Activated CD4-positive, alpha-beta memory T cell treated with anti-CD3 and anti-CD28 coated beads for 36 hours (primary cell): ENCODE data around the gene PHTF2. TPM values are rescaled to one million over a fixed set of nuclear protein-coding genes. Genes with fewer than 3 reads are reported as not detected.

ENCODE experiments used
- CTCF ChIA-PET: fragments of 350-600 bp; sonication (Branson Sonifier 250); formaldehyde crosslinking; loops from one replicate; lab custom pipeline; 2021; ENCODE audit warnings: antibody characterized with exemption, inconsistent platforms; lab: Charles Lee
- POLR2A ChIA-PET: fragments of 350-600 bp; sonication (Branson Sonifier 250); formaldehyde crosslinking; loops from one replicate; lab custom pipeline; 2021; ENCODE audit warnings: antibody characterized with exemption; lab: Charles Lee
- DNase-seq: peaks from one replicate; pipeline ENCODE4 v3.0.0-alpha.2; 2020
- H3K27ac Mint-ChIP-seq: one replicate; pipeline ENCODE4 v1.8.0; 2021; ENCODE audit warnings: mixed read lengths
- H3K27me3 Mint-ChIP-seq: one replicate; pipeline ENCODE4 v1.8.0; 2021; ENCODE audit warnings: mixed read lengths
- H3K36me3 Mint-ChIP-seq: one replicate; pipeline ENCODE4 v1.8.0; 2021; ENCODE audit warnings: mixed read lengths
- H3K4me1 Mint-ChIP-seq: one replicate; pipeline ENCODE4 v1.8.0; 2021; ENCODE audit warnings: low read depth, mixed read lengths
- H3K4me3 Mint-ChIP-seq: one replicate; pipeline ENCODE4 v1.8.0; 2021; ENCODE audit warnings: mild to moderate bottlenecking, mixed read lengths
- H3K9me3 Mint-ChIP-seq: one replicate; pipeline ENCODE4 v1.8.0; 2021; ENCODE audit warnings: mixed read lengths
- intact Hi-C: fragments of 100-400 bp; cut with micrococcal nuclease; formaldehyde crosslinking; loops from one replicate; pipeline ENCODE4 v1.15.1; 2023
- total RNA-seq, 2 experiments: library from RNA; stranded (reverse); gene quantifications; one replicate each; pipeline ENCODE4 v1.2.3, GENCODE V29; 2021

PHTF2 gene
- total RNA-seq, 2 experiments from 2014 or later, result 40.8 to 41.2 TPM

GRCh38 chr7:77944183-77945182 is 145.9 kb downstream of the PHTF2 start:
- Mint-ChIP-seq H3K4me3 (no peak overlapping the region), H3K27ac (no peak overlapping the region), H3K36me3 (peaks cover 16% of the 10 kb centered on the region), H3K9me3 (no peaks in the 10 kb centered on the region), H3K4me1 (peaks cover 12% of the 10 kb centered on the region), H3K27me3 (no peaks in the 10 kb centered on the region)
- ChIA-PET CTCF (interaction anchor here (0.7 to 1.0 kb wide), 2 partner anchors 13 to 96 kb away, joined by 3 to 4 read pairs; no protein-coding TSS in a partner anchor), POLR2A (no interaction called here)
- intact Hi-C loops, result loop anchor here (5.0 kb wide), 1 partner anchor 78 kb away; no protein-coding TSS in a partner anchor
- DNase-seq, result no peak

GRCh38 chr7:77950548-77950947 is 152.0 kb downstream of the PHTF2 start:
- no peak for DNase-seq
- H3K4me1 Mint-ChIP-seq, result no peaks in the 10 kb centered on the region
- H3K27me3 Mint-ChIP-seq, result no peaks in the 10 kb centered on the region
- CTCF ChIA-PET, result no interaction called here
- no peak overlapping the region for H3K4me3 Mint-ChIP-seq
- peaks cover under 1% of the 10 kb centered on the region for H3K36me3 Mint-ChIP-seq
- no peak overlapping the region for H3K27ac Mint-ChIP-seq
- POLR2A ChIA-PET, result no interaction called here
- H3K9me3 Mint-ChIP-seq, result no peaks in the 10 kb centered on the region
- intact Hi-C loops, result no loop called here

- ChIA-PET POLR2A (no interaction called here), CTCF (interaction anchor here (1.1 to 1.2 kb wide), 2 partner anchors 35 to 86 kb away, joined by 3 read pairs; no protein-coding TSS in a partner anchor)
- no peak for DNase-seq
- Mint-ChIP-seq H3K4me1 (no peaks in the 10 kb centered on the region), H3K9me3 (no peaks in the 10 kb centered on the region), H3K4me3 (no peak overlapping the region), H3K36me3 (peaks cover 7% of the 10 kb centered on the region), H3K27me3 (no peaks in the 10 kb centered on the region), H3K27ac (no peak overlapping the region)
- intact Hi-C loops, result no loop called here
Observed at GRCh38 chr7:77954773-77955555, 156.4 kb downstream of the PHTF2 start.

GRCh38 chr7:77958436-77958835 is 159.9 kb downstream of the PHTF2 start:
- ChIA-PET POLR2A (no interaction called here), CTCF (no interaction called here)
- Mint-ChIP-seq H3K4me3 (no peak overlapping the region), H3K27ac (no peak overlapping the region), H3K9me3 (no peaks in the 10 kb centered on the region), H3K36me3 (peaks cover 14% of the 10 kb centered on the region), H3K4me1 (no peaks in the 10 kb centered on the region), H3K27me3 (no peaks in the 10 kb centered on the region)
- intact Hi-C loops, result no loop called here
- DNase-seq, result no peak

- Mint-ChIP-seq H3K27ac (no peak overlapping the region), H3K36me3 (peaks cover 14% of the 10 kb centered on the region), H3K9me3 (no peaks in the 10 kb centered on the region), H3K4me3 (no peak overlapping the region), H3K27me3 (no peaks in the 10 kb centered on the region), H3K4me1 (no peaks in the 10 kb centered on the region)
- DNase-seq, result no peak
- POLR2A ChIA-PET, result no interaction called here
- intact Hi-C loops, result no loop called here
- CTCF ChIA-PET, result no interaction called here
Observed at GRCh38 chr7:77959080-77959479, 160.5 kb downstream of the PHTF2 start.

GRCh38 chr7:77960336-77960735 is 161.8 kb downstream of the PHTF2 start:
- Mint-ChIP-seq H3K27me3 (no peaks in the 10 kb centered on the region), H3K27ac (no peak overlapping the region), H3K4me1 (no peaks in the 10 kb centered on the region), H3K4me3 (no peak overlapping the region), H3K36me3 (peaks cover 14% of the 10 kb centered on the region), H3K9me3 (no peaks in the 10 kb centered on the region)
- DNase-seq, result no peak
- intact Hi-C loops, result no loop called here
- ChIA-PET POLR2A (no interaction called here), CTCF (interaction anchor here (0.6 kb wide), 1 partner anchor 1225 kb away, joined by 3 read pairs; no protein-coding TSS in a partner anchor)

GRCh38 chr7:77967429-77967828 is 168.9 kb downstream of the PHTF2 start:
- Mint-ChIP-seq H3K4me1 (no peaks in the 10 kb centered on the region), H3K27ac (no peak overlapping the region), H3K9me3 (no peaks in the 10 kb centered on the region), H3K27me3 (no peaks in the 10 kb centered on the region), H3K36me3 (peaks cover 6% of the 10 kb centered on the region), H3K4me3 (no peak overlapping the region)
- no peak for DNase-seq
- ChIA-PET POLR2A (no interaction called here), CTCF (no interaction called here)
- intact Hi-C loops, result no loop called here

GRCh38 chr7:77971726-77972125 is 173.2 kb downstream of the PHTF2 start:
- H3K4me3 Mint-ChIP-seq, result no peak overlapping the region
- H3K27ac Mint-ChIP-seq, result no peak overlapping the region
- ChIA-PET CTCF (no interaction called here), POLR2A (no interaction called here)
- no peaks in the 10 kb centered on the region for H3K27me3 Mint-ChIP-seq
- intact Hi-C loops, result no loop called here
- no peaks in the 10 kb centered on the region for H3K9me3 Mint-ChIP-seq
- DNase-seq, result no peak
- H3K4me1 Mint-ChIP-seq, result no peaks in the 10 kb centered on the region
- peaks cover 5% of the 10 kb centered on the region for H3K36me3 Mint-ChIP-seq

- no peaks in the 10 kb centered on the region for H3K9me3 Mint-ChIP-seq
- DNase-seq, result no peak
- no peaks in the 10 kb centered on the region for H3K36me3 Mint-ChIP-seq
- ChIA-PET CTCF (no interaction called here), POLR2A (no interaction called here)
- H3K27ac Mint-ChIP-seq, result no peak overlapping the region
- peaks cover 3% of the 10 kb centered on the region for H3K27me3 Mint-ChIP-seq
- no peaks in the 10 kb centered on the region for H3K4me1 Mint-ChIP-seq
- intact Hi-C loops, result no loop called here
- H3K4me3 Mint-ChIP-seq, result no peak overlapping the region
Observed at GRCh38 chr7:77975672-77976480, 177.3 kb downstream of the PHTF2 start.

GRCh38 chr7:77979219-77979618 is 180.6 kb downstream of the PHTF2 start:
- no peak for DNase-seq
- intact Hi-C loops, result no loop called here
- H3K27ac Mint-ChIP-seq, result no peak overlapping the region
- no peaks in the 10 kb centered on the region for H3K9me3 Mint-ChIP-seq
- peaks cover 4% of the 10 kb centered on the region for H3K27me3 Mint-ChIP-seq
- no peaks in the 10 kb centered on the region for H3K4me1 Mint-ChIP-seq
- ChIA-PET CTCF (no interaction called here), POLR2A (no interaction called here)
- H3K4me3 Mint-ChIP-seq, result no peak overlapping the region
- H3K36me3 Mint-ChIP-seq, result no peaks in the 10 kb centered on the region

- CTCF ChIA-PET, result no interaction called here
- H3K4me1 Mint-ChIP-seq, result no peaks in the 10 kb centered on the region
- H3K36me3 Mint-ChIP-seq, result no peaks in the 10 kb centered on the region
Observed at GRCh38 chr7:77980087-77980713, 181.6 kb downstream of the PHTF2 start.

More at GRCh38 chr7:77980087-77980713, 181.6 kb downstream of the PHTF2 start:
- intact Hi-C loops, result no loop called here
- no peaks in the 10 kb centered on the region for H3K9me3 Mint-ChIP-seq
- no peak for DNase-seq
- no peak overlapping the region for H3K27ac Mint-ChIP-seq
- peaks cover 4% of the 10 kb centered on the region for H3K27me3 Mint-ChIP-seq
- H3K4me3 Mint-ChIP-seq, result no peak overlapping the region
- POLR2A ChIA-PET, result no interaction called here
